Body of pancreas (tissue), 4 donors: ENCODE results near the gene DDX1.

Experiments
- POLR2A ChIP-seq, 3 donors: fragments of 450-650 bp; IDR thresholded peaks; one replicate each; pipeline ENCODE4 v1.6.1; 2016; ENCODE audit warnings: antibody characterized with exemption in 3 of 3, mild to moderate bottlenecking in 2 of 3
- TF ChIP-seq, protein P1 (sequence below), 7 experiments: fragments of 450-650 bp in 4 of 7; fragments of 200-600 bp in 3 of 7; sonication (generic) in 3 of 7; IDR thresholded peaks; one replicate each; pipeline ENCODE4 v1.5.1; 2016 to 2019; ENCODE audit warnings: antibody characterized with exemption in 7 of 7

- TF ChIP-seq, protein P1, sequence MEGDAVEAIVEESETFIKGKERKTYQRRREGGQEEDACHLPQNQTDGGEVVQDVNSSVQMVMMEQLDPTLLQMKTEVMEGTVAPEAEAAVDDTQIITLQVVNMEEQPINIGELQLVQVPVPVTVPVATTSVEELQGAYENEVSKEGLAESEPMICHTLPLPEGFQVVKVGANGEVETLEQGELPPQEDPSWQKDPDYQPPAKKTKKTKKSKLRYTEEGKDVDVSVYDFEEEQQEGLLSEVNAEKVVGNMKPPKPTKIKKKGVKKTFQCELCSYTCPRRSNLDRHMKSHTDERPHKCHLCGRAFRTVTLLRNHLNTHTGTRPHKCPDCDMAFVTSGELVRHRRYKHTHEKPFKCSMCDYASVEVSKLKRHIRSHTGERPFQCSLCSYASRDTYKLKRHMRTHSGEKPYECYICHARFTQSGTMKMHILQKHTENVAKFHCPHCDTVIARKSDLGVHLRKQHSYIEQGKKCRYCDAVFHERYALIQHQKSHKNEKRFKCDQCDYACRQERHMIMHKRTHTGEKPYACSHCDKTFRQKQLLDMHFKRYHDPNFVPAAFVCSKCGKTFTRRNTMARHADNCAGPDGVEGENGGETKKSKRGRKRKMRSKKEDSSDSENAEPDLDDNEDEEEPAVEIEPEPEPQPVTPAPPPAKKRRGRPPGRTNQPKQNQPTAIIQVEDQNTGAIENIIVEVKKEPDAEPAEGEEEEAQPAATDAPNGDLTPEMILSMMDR (IDR thresholded peaks at IDR 0.05), result no peak
- TF ChIP-seq POLR2A (IDR thresholded peaks at IDR 0.05), result no peak
These were observed 23.7 kb downstream of the DDX1 start for GRCh38 chr2:15615301-15615920.
